SK-N-SH (cell line): ENCODE results near the gene PAF1. TPM values are rescaled to one million over a fixed set of nuclear protein-coding genes. Genes with fewer than 3 reads are reported as not detected.
A peak's percentile ranks its signal among the peaks of the same experiment; 100 is the strongest.

Source experiments
- CTCF ChIA-PET: fragments of 300-600, 350-600 bp; formaldehyde crosslinking; extraction: SDS; loops from one replicate; lab custom pipeline; 2021; lab: Yijun Ruan, JAX
- POLR2A ChIA-PET: fragments of 350-600 bp; sonication (Branson Sonifier 250); formaldehyde crosslinking; extraction: SDS; loops from one replicate; lab custom pipeline; 2020; ENCODE audit warnings: antibody characterized with exemption, inconsistent platforms; lab: Yijun Ruan, JAX
- DNase-seq: peaks from one replicate; pipeline ENCODE4 v3.0.0; 2012
- H2AFZ ChIP-seq: fragments of 200-600 bp; sonication (generic); 2 replicates; pipeline ENCODE4 v1.8.1; 2016; ENCODE audit warnings: antibody characterized with exemption, mild to moderate bottlenecking, low read depth
- H3F3A ChIP-seq: fragments of 200-600 bp; sonication (generic); replicated peaks from 2 replicates; pipeline ENCODE3; 2016; ENCODE audit warnings: antibody characterized with exemption, mild to moderate bottlenecking; ENCODE audit not compliant: insufficient read depth
- H3K27ac ChIP-seq, 2 experiments: fragments of 200-500 bp in 1 of 2; fragments of 200-600 bp in 1 of 2; sonication (Bioruptor generic) in 1 of 2; sonication (generic), shearing (Covaris generic) in 1 of 2; 2 replicates each; pipeline versions ENCODE4 v1.5.1 to v1.6.1; 2014 to 2016; ENCODE audit warnings: low read depth in 2 of 2, inconsistent platforms in 1 of 2, low read length in 1 of 2, mild to moderate bottlenecking in 1 of 2, mixed read lengths in 1 of 2
- H3K27me3 ChIP-seq: fragments of 200-600 bp; sonication (generic), shearing (Covaris generic); 2 replicates; pipeline ENCODE4 v1.6.1; 2016; ENCODE audit warnings: mixed run types; ENCODE audit not compliant: insufficient read depth
- H3K36me3 ChIP-seq, 2 experiments: fragments of 200-500 bp in 1 of 2; fragments of 200-600 bp in 1 of 2; sonication (Bioruptor generic) in 1 of 2; sonication (generic) in 1 of 2; replicated peaks in 1 of 2; 2 replicates each; pipeline versions ENCODE3 to v1.5.1; 2014 to 2016; ENCODE audit warnings: low read length in 1 of 2, mild to moderate bottlenecking in 1 of 2; ENCODE audit not compliant: insufficient read depth in 2 of 2, control insufficient read depth in 1 of 2
- H3K4me1 ChIP-seq, 2 experiments: fragments of 200-500 bp in 1 of 2; fragments of 200-600 bp in 1 of 2; sonication (Bioruptor generic) in 1 of 2; sonication (generic), shearing (Covaris generic) in 1 of 2; 2 replicates each; pipeline versions ENCODE4 v1.5.1 to v1.6.1; 2014 to 2016; ENCODE audit warnings: low read depth in 1 of 2, low read length in 1 of 2, mixed run types in 1 of 2; ENCODE audit not compliant: insufficient read depth in 2 of 2, control insufficient read depth in 1 of 2
- H3K4me2 ChIP-seq: fragments of 200-600 bp; sonication (generic), shearing (Covaris generic); 2 replicates; pipeline ENCODE4 v1.6.1; 2017; ENCODE audit warnings: mixed run types
- H3K4me3 ChIP-seq, 2 experiments: fragments of 200-500 bp in 1 of 2; fragments of 200-600 bp in 1 of 2; sonication (Bioruptor generic) in 1 of 2; sonication (generic), shearing (Covaris generic) in 1 of 2; 2 replicates each; pipeline versions ENCODE4 v1.5.1 to v1.8.1; 2014 to 2016; ENCODE audit warnings: low read depth in 2 of 2, inconsistent platforms in 1 of 2, low read length in 1 of 2, mild to moderate bottlenecking in 1 of 2, mixed read lengths in 1 of 2, moderate library complexity in 1 of 2
- H3K79me2 ChIP-seq: fragments of 200-600 bp; sonication (generic); 2 replicates; pipeline ENCODE4 v1.8.1; 2017; ENCODE audit warnings: mild to moderate bottlenecking; ENCODE audit not compliant: insufficient read depth
- H3K9ac ChIP-seq: fragments of 200-600 bp; sonication (generic); 2 replicates; pipeline ENCODE4 v1.6.1; 2017; ENCODE audit warnings: mixed run types
- H3K9me2 ChIP-seq: fragments of 200-600 bp; sonication (generic); 2 replicates; pipeline ENCODE4 v1.6.1; 2017; ENCODE audit warnings: mixed run types
- H3K9me3 ChIP-seq: fragments of 200-600 bp; sonication (generic); 2 replicates; pipeline ENCODE4 v1.6.1; 2017; ENCODE audit warnings: mixed run types, mild to moderate bottlenecking, moderate library complexity
- H4K20me1 ChIP-seq: fragments of 200-600 bp; sonication (generic); 2 replicates; pipeline ENCODE4 v1.6.1; 2017; ENCODE audit warnings: mild to moderate bottlenecking, mixed run types; ENCODE audit not compliant: insufficient read depth
- FOXM1 ChIP-seq: IDR thresholded peaks from 2 replicates; pipeline ENCODE4 v1.4.0; 2012; ENCODE audit warnings: low read depth, mild to moderate bottlenecking
- GABPA ChIP-seq: IDR thresholded peaks from 2 replicates; pipeline ENCODE4 v1.4.0; 2012; ENCODE audit warnings: low read depth, mild to moderate bottlenecking
- GATA2 ChIP-seq: sonication (generic); formaldehyde crosslinking; IDR thresholded peaks from 2 replicates; pipeline ENCODE4 v1.5.0; 2020; ENCODE audit warnings: mild to moderate bottlenecking, missing genetic modification reagents
- JUND ChIP-seq: IDR thresholded peaks from 2 replicates; pipeline ENCODE4 v1.4.0; 2012
- POLR2AphosphoS5 ChIP-seq: IDR thresholded peaks from 2 replicates; pipeline ENCODE4 v1.6.1; 2012; ENCODE audit warnings: low read depth, low read length
- RFX5 ChIP-seq: IDR thresholded peaks from 2 replicates; pipeline ENCODE4 v1.6.1; 2012; ENCODE audit warnings: mild to moderate bottlenecking, improper control_type of control experiment, low read length
- WGBS: methylation state at CpG from one replicate; pipeline ENCODE4 v1.1.6; 2017; ENCODE audit warnings: low lambda C conversion rate; 5-methylcytosine and 5-hydroxymethylcytosine counted together
- polyA plus RNA-seq, 3 experiments: library from polyadenylated mRNA; depleted of rRNA; stranded (reverse); fragments of >200 nt; gene quantifications; 2 replicates each; pipeline ENCODE4 v1.2.3, GENCODE V29; 2012
- TF ChIP-seq, protein P1 (sequence below): IDR thresholded peaks from 2 replicates; pipeline ENCODE4; 2012

The PAF1 gene
- polyA plus RNA-seq, 1 of the 3 experiments (the other 2 are of a cell fraction): 65.3 TPM

DNA sequence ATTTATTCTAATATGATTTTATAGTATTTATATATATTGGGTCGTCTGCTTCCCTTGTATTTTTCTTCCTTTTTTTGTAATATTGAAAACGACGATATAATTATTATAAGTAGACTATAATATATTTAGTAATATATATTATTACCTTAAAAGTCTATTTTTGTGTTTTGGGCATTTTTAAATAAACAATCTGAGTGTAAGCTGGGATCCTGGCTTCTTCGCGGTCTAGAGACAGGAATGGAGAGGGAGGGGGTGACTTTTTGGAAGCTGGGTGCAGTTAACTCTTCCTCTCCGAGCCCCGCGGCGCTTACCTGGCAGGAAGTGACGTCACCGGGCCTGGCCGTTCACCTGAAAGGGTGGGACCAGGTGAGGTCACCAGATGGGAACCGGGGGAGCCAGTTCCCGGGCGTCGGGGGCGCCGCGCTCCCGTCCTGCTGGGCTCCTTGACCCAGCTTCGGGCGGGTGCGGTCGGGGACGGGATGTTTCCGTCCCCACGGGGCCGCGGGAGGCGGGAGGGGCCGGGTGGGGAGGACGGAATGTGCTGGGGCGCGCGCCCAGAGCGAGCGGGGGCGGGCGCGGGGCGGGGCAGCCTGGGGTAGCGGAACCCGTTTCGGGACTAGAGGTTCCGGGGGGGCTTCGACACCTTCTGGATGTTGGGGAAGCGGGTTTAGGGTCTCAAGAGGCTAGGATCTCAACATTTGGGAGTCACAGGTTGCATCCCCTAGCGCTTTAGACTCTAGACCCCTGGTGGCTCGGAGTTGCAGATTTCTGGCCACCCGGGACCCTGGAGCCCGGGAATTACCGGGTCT lies 18.5 kb upstream of the PAF1 start:
- Histone ChIP-seq H3K36me3 (peaks cover 0 to 7% of the 10 kb centered on the region in 2 experiments), H4K20me1 (peaks cover 20% of the 10 kb centered on the region), H3F3A (peaks cover 41% of the 10 kb centered on the region), H3K9me2 (no peaks in the 10 kb centered on the region), H3K79me2 (peaks cover 46% of the 10 kb centered on the region), H3K9me3 (no peaks in the 10 kb centered on the region), H3K4me2 (peak overlapping the region; percentile 92), H3K9ac (peak overlapping the region; percentile 68), H3K4me1 (peaks cover 23 to 32% of the 10 kb centered on the region in 2 experiments; a peak in 3 of 4 replicates), H2AFZ (no peak overlapping the region), H3K27me3 (no peaks in the 10 kb centered on the region), H3K4me3 (peak overlapping the region; percentile 82 to 98), H3K27ac (peak overlapping the region; percentile 86 to 91)
- ChIA-PET CTCF (interaction anchor here (0.7 to 3.9 kb wide), 2 partner anchors 12 to 287 kb away, joined by 3 to 52 read pairs; no protein-coding TSS in a partner anchor), POLR2A (no interaction called here)
- DNase-seq: peak; percentile 75
- TF ChIP-seq GABPA (peak; percentile 39; the same call in 1 of the 2 replicates), JUND (peak; percentile 6; the same call in 1 of the 2 replicates), GATA2 (CRISPR knock-in tag) (no peak), POLR2AphosphoS5 (peak; percentile 34; the same call in 1 of the 2 replicates)
- TF ChIP-seq, protein P1, sequence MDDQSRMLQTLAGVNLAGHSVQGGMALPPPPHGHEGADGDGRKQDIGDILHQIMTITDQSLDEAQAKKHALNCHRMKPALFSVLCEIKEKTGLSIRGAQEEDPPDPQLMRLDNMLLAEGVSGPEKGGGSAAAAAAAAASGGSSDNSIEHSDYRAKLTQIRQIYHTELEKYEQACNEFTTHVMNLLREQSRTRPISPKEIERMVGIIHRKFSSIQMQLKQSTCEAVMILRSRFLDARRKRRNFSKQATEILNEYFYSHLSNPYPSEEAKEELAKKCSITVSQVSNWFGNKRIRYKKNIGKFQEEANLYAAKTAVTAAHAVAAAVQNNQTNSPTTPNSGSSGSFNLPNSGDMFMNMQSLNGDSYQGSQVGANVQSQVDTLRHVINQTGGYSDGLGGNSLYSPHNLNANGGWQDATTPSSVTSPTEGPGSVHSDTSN: 0 out of 2 replicates have a peak, but pooled peaks have one; percentile 11
- WGBS: 9% methylated on average over 38 of the region's 52 CpGs

DNA sequence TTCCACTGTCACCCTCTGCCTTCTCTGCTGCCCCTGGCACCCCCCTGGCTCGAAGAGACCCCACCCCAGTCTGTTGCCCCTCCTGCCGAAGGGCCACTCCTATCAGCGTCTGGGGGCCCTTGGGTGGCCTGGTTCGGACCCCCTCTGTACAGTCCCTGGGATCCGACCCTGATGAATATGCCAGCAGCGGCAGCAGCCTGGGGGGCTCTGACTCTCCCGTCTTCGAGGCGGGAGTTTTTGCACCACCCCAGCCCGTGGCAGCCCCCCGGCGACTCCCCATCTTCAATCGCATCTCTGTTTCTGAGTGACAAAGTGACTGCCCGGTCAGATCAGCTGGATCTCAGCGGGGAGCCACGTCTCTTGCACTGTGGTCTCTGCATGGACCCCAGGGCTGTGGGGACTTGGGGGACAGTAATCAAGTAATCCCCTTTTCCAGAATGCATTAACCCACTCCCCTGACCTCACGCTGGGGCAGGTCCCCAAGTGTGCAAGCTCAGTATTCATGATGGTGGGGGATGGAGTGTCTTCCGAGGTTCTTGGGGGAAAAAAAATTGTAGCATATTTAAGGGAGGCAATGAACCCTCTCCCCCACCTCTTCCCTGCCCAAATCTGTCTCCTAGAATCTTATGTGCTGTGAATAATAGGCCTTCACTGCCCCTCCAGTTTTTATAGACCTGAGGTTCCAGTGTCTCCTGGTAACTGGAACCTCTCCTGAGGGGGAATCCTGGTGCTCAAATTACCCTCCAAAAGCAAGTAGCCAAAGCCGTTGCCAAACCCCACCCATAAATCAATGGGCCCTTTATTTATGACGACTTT lies 17.7 kb upstream of the PAF1 start:
- Histone ChIP-seq H3K9me3 (no peaks in the 10 kb centered on the region), H3K79me2 (peaks cover 38% of the 10 kb centered on the region), H3K9ac (peak overlapping the region; percentile 97; the same call in 1 of the 2 replicates), H3K4me3 (peak overlapping the region; percentile 82 to 98; a peak in 3 of 4 replicates), H3K4me1 (peaks cover 27 to 28% of the 10 kb centered on the region in 2 experiments; a peak in 3 of 4 replicates), H2AFZ (no peak overlapping the region), H3K36me3 (peaks cover 0 to 7% of the 10 kb centered on the region in 2 experiments), H3F3A (peaks cover 42% of the 10 kb centered on the region), H3K27ac (peak overlapping the region in 1 of 2 experiments; percentile 91; a peak in 2 of 4 replicates), H3K27me3 (no peaks in the 10 kb centered on the region), H4K20me1 (peaks cover 19% of the 10 kb centered on the region), H3K9me2 (no peaks in the 10 kb centered on the region), H3K4me2 (peak overlapping the region; percentile 92)
- 71% methylated on average over 15 of the region's 20 CpGs for WGBS
- TF ChIP-seq RFX5: no peak
- TF ChIP-seq POLR2AphosphoS5: 0 out of 2 replicates have a peak, but pooled peaks have one; percentile 28
- TF ChIP-seq GABPA: no peak
- TF ChIP-seq FOXM1: peak; percentile 18; the same call in 1 of the 2 replicates
- DNase-seq: no peak
- ChIA-PET CTCF (interaction anchor here (1.0 to 3.9 kb wide), 4 partner anchors 11 to 130 kb away, joined by 3 to 52 read pairs (median 4); no protein-coding TSS in a partner anchor), POLR2A (interaction anchor here (2.5 kb wide), 1 partner anchor 27 kb away, joined by 12 read pairs; the partner anchor contains the start of gene RPS16)
